WI38 (cell line): ENCODE measurements around the gene TNKS1BP1.

Experiments
- H3K4me3 ChIP-seq: 2 replicates; pipeline ENCODE4 v1.5.1; 2011; ENCODE audit warnings: low read depth, mild to moderate bottlenecking, control low read depth, low read length
- CTCF ChIP-seq: IDR thresholded peaks from 2 replicates; pipeline ENCODE4 v1.5.1; 2012; ENCODE audit warnings: low read depth, mild to moderate bottlenecking, control low read depth, low read length

The TNKS1BP1 gene

GRCh38 chr11:57275582-57275981 lies 49.2 kb downstream of the TNKS1BP1 start:
- no peak for TF ChIP-seq CTCF
- H3K4me3 ChIP-seq: no peak overlapping the region

GRCh38 chr11:57274904-57275498 lies 49.8 kb downstream of the TNKS1BP1 start:
- no peak for TF ChIP-seq CTCF
- no peak overlapping the region for H3K4me3 ChIP-seq

GRCh38 chr11:57273448-57274058 lies 51.2 kb downstream of the TNKS1BP1 start:
- no peak for TF ChIP-seq CTCF
- H3K4me3 ChIP-seq: no peak overlapping the region

GRCh38 chr11:57269571-57270021 lies 55.2 kb downstream of the TNKS1BP1 start:
- H3K4me3 ChIP-seq: no peak overlapping the region
- TF ChIP-seq CTCF: no peak

- H3K4me3 ChIP-seq: no peak overlapping the region
- no peak for TF ChIP-seq CTCF
These were observed 58.6 kb downstream of the TNKS1BP1 start for GRCh38 chr11:57266157-57266556.

GRCh38 chr11:57263351-57263750 lies 61.4 kb downstream of the TNKS1BP1 start:
- no peak overlapping the region for H3K4me3 ChIP-seq
- no peak for TF ChIP-seq CTCF

GRCh38 chr11:57262157-57262556 lies 62.6 kb downstream of the TNKS1BP1 start:
- no peak overlapping the region for H3K4me3 ChIP-seq
- no peak for TF ChIP-seq CTCF
